Activated gamma-delta T cell (primary cell): ENCODE measurements around the gene ASXL2.
A peak's percentile ranks its signal among the peaks of the same experiment; 100 is the strongest.
"Not testable (repeated sequence)": the region's sequence is repeated elsewhere in the genome, so short reads cannot be mapped to it uniquely, and the experiment has no call there.

ENCODE experiments used
- DNase-seq: peaks from one replicate; lab custom pipeline; 2025; lab: John Stamatoyannopoulos, UW

The ASXL2 gene

DNA sequence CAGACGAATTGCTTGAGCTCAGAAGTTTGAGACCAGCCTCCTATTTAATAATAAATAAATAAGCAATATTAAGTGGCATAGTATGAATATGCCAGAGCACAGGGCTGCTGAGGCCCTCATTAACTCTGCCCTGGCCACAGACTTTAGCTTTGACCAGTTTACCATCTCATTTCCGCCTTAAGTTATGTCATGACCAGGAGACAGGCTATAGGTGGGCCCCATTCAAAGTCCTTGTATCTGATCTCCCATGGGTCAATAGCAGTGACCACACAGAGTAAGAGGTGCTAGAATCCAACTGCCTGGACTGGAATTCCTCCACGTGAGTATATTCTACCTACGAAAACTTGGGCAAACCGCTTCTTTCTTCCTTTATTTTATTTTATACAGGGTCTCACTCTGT, 13.4 kb upstream of the ASXL2 start:
- DNase-seq, result no peak

DNA sequence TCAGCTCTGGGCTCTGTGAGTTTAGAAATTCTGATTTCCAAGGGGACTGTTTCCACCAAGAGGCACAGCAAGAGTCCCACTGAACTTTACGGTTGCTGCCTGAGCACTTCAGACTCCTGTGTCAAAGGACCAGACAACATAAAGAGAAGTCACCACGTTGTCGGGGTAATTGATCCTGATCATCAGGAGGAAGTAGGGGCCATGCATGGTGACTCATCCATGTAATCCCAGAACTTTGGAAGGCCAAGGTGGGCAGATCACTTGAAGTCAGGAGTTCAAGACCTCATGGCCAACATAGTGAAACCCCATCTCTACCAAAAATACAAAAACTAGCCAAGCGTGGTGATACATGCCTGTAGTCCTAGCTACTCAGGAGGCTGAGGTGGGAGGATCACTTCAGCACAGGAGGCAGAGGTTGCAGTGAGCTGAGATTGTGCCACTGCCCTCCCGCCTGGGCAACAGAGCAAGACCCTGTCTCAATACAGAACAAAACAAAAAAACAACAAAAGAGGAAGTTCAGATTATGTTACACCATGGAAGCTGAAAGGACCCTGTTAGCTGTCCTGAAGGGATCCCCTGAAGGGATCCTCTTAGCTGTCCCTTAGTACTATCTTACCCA, 9.4 kb upstream of the ASXL2 start:
- DNase-seq, result no peak

DNA sequence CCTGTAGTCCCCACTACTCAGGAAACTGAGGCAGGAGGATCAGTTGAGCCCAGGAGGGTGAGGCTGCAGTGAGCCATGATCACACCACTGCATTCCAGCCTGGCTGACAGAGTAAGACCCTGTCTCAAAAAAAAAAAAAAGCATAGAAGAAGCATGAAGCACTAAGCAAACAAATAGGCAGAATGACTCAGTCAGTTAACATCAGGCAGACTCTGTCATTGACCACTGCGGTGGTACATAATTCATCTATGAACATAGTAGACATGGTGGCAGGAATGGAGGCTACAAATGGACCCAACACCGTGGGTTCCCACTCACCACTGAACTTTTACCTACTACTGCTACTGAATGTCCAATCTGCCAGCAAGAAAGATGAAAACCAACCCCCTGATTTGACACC, 7.6 kb upstream of the ASXL2 start:
- DNase-seq, result no peak

DNA sequence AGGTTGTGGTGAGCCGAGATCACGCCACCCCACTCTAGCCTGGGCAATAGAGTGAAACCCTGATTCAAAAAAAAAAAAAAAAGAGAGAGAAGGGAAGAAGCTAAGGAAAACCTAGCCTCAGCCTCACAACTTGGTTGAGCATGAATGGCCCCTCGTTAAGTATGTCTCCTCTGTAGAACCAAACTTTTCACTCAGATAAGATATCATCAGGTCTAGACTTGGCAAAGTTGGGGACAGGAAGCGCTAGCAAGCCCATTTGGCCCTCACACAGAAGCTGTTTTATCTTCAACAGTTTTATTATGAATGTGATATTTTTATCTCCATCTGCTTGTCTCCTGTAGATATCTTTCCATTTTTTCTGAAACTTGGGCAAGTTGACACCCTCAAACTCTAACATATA, 3.5 kb upstream of the ASXL2 start:
- DNase-seq, result no peak

DNA sequence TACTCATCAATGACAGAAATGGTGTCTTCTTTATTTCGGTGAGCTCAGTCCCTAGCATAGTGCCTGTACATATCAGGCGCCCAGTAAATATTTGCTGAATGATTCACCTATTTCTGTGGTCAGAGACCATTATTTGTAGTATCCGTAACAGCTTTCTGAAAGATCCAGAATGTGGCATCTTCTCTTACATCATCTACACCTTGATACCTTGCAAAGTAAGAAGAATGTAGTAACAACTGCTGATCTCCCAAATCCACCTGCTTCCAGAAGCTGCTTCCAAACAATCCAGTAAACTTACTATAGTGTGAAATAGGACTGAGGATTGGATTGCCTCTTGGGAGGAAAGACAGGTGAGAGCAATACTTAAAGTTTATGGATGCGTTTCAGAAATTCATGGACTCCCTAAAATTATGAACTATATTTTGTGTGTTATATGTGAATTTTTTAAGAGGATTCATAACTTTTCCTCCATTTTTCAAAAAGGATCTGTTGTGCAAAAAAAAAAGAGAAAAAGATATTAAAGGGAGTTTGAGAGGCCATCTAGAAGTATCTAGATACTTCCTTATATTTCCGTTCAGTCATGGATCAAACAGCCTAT, 945 bp upstream of the ASXL2 start:
- DNase-seq, result no peak

DNA sequence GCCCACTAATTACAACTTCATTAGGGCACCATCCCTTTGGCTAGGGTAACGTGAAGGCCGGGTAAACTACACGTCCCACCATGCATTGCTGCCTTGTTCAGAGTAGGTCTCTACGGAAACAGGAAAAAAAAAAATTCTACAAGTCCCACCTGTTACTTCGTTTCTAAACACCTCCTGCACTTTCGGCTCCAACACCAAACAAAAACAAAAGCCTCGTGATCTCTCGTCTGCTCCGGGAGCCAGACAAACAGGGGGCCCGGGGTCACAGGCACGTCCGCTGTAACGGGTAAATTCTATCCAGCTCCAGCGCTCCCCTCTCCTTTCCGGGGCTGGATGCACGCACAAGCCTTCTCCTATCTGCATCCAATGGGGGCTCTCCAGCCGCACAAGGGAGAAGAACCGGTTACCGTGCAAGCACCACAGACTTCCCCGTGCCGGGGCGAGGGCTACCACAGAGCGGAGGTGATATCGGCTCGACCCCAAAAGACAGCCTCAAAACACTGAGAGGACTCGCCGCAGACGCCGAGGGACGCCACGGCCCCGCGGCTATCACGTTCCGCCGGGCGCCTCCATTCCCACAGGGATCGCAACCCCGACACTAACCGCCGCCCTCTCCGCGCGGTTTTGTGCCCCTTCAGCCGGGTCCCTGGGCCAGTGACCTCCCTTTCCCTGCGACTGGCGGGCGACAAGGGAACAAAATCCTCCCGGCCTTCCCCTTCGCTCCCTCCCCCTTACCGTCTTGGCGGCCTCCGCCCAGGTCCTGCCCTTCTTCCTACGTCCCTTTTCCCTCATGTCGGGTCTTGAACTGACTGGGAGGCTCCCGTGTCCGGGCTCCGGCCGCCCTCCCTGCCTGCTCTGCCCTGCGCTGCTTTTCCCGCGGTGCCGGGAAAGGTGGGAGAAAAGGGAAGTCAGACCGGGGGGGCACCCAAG, 591 bp downstream of the ASXL2 start:
- peak; percentile 37 for DNase-seq

DNA sequence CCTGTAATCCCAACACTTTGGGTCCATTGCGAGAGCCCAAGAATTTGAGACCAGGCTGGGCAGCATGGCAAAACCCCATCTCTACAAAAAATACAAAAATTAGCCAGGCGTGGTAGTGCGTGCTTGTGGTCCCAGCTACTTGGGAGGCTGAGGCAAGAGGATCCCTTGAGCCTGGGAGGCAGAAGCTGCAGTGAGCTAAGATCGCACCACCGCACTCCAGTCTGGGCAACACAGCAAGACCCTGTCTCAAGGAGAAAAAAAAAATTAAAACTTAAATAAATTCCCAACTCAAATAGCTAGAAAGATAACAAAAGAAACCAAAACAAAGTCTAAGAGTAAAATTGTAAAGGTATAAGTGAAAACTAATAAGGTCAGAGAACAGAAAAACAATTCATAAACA, 6.2 kb downstream of the ASXL2 start:
- no peak for DNase-seq

DNA sequence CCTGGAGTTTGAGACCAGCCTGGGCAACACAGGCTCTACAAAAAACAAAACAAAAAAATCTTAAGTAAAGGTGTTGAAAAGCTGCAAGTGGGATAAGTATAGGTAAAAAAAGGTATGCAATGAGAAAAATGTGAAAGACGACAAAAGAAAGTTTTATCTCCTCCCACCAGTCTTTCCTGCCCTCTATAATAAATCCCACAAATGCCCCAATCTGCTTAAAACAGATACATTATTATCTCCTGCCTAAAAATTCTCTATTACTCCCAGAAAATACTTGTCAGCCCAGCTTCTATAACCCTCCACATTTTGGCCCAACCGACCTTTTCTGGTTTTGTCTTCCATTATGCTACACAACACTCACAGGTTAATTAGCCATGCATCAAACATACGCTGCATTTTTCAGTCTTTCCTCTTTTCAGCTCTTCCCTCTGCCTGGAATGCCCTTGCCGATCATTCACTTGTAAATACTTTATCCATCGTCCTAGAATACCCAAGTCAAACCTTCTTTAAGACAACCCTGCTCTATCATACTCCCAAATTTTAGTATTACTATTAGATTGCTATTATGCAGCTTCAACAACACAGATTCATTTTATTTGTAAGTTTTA, 10.8 kb downstream of the ASXL2 start:
- DNase-seq, result no peak

DNA sequence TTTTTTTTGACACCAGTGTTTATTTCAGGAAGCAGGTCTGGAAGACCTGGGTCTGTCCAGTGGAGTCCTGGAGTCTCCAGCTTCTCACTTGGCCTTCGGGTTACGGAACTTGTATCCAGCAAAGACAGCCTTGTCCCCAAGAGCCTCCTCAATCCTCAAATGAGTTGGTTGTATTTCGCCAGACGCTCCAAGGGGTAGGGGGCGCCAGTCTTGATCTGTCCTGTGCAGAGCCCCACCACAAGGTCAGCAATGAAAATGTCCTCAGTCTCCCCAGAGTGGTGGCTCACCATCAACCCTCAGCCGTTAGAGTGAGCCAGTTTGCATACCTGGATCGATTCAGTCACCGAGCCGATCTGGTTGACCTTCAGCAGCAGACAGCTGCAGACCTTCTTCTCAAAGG, 21.9 kb downstream of the ASXL2 start:
- no peak for DNase-seq

DNA sequence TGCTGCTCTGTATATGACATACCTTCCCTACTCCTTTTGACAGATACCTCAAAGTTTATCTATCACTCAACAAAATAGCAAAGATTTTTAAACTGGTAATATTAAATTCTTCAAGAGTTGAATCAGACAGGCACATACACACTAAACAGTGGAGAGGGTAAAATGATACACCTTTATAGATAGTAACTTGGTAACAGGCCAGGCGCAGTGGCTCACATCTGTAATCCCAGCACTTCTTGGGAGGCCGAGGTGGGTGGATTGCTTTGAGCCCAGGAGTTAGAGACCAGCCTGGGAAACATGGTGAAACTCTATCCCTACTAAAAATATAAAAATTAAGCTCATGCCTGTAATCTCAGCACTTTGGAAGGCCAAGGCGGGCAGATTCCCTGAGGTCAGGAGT, 23.2 kb downstream of the ASXL2 start:
- DNase-seq, result no peak

DNA sequence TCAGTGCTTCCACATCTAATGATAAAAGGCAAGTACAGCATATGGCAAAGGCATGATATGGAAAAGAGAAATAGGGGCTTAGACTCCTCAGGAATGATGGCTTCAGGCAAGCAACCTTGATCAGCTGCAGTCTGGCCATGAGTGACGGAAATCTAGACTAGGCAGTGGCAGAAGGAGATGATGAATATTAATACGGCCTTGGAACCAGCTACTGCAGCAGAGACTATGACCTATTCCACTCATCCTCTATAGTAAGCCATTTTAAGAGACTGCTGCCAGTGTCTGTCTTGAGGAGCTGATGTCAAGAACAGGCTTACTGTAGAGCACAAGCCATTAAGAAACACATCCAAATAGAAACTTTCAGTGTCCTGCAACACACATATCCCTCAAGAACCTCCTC, 23.7 kb downstream of the ASXL2 start:
- DNase-seq, result no peak

DNA sequence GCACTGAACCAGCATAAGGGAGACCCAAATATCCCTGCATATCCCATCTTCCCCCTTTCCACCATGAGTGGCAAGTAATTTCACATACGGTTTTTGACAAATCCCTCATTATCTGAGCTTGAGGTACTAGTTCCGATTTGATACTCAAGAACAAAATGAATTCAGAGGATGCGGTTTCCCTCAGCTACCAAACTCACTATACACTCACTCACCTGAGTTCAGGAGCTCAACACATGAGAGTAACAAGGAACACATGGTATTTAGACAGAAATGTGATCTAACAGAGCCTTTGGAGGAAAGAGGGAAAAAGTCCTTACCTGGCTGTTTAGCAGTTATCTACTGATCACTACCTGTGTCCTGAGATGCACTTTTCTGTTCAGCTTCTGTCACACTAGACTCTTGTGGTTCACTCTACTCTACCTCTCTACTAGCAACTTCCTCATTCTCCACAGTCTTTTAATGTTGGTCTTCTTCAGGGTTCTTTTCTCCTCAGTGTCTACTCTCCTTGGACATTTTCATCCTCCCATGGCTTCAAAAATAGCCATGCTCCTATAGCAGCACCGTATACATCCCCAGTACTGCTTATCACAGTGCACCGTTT, 25.1 kb downstream of the ASXL2 start:
- no peak for DNase-seq

DNA sequence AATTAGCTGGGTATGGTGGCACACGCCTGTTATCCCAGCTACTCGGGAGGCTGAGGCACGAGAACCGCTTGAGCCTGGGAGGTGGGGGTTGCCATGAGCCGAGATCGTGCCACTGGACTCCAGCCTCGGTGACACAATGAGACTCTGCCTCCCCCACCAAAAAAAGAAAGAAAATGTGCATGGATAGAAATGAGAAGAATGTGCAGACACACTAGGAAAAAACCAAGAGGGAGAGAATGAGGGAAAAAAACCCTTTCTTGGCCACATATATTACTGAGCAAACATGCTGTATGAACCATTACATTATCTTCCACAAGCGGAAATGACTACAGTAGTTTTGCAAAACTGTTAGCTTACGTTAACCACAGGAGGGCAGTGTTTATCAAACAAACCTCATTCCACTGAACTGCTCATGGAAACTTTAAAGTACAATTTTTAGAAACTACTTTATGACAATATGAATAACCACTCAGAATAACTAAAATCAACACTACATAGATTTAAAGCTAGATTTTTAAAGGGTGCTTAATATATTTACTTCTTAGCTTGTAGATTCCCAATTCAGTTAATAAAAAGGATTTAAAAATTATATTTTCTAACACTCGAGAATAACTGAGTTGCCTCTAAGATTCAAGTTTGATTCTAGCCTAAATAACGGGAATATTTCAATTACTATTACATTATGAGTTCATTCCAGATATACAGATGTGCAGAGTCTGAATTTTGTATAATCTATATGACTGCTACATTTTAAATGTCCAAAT, 26.4 kb downstream of the ASXL2 start:
- DNase-seq, result no peak

DNA sequence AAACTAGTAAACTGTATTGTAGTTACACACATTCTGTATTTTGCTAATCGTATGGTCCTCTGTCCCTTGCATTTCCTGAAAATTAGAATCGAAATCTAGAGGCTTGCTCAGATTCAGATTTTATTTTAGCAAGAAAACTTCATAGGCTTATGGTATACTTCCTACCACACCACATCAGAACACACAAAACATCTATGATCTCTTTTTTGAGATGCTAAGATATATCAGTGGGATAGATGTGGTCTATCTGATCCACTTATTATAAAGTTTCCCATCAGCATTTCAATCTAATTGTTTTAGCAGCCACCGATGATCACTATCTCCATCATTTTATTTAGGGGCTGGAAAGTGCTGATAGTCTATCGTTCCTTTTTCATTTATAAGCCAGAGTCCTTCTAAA, 27.9 kb downstream of the ASXL2 start:
- not testable (repeated sequence) for DNase-seq

DNA sequence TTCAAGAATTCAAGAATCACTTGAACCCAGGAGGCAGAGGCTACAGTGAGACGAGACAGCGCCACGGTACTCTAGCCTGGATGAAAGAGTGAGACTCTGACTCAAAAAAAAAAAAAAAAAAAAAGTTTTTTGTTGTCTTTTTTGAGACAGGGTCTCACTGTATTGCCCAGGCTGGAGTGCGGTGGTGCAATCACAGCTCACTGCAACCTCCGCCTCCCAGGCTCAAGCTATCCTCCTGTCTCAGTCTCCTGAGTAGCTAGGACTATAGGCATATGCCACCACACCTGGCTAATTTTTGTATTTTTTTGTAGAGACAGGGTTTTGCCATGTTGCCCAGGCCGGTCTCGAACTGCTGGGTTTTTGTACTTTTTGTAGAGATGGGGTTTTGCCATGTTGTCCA, 28.9 kb downstream of the ASXL2 start:
- DNase-seq, result not testable (repeated sequence)

DNA sequence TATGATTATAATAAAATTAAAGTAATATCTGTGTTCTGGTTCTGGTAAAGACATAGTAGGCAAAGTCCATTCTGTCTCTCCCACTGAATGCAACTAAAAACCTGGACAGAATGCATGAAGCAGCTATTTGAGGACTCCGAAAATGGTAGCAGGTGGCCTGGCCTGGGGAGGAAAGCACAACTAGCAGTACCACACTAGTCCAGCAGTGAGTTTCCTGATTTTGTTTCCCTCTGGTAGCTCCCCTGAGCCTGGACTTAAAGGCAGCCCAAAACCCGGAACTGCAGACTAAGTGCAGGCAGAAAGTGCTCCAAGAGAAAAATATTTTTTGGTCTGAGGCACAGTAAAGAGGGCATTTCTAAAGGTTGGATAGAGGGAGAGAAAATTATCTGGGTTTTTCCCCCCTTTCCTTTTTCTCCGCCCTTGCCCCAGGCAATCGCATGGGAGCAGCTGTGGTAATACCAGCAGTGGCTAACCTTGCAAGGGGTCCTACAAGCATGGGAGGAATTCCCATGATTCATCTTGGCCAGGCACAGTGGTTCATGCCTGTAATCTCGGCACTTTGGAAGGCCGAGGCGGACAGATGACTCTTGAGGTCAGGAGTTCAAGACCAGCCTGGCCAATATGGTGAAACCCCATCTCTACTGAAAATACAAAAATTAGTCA, 32.3 kb downstream of the ASXL2 start:
- no peak for DNase-seq

DNA sequence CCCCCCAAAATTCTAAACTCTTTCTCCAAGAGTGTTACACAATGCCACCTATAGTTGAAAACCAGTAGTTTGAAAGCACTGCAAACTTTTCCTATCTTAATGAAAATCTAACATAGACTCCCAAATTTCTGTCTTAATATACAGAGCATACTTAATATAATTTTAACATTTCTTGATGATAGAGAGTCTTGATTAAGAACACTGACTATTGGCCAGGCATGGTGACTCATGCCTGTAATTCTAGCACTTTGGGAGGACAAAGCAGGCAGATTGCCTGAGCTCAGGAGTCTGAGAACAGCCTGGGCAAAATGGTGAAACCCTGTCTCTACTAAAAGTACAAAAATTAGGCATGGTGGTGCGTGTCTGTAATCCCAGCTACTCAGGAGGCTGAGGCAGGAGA, 34.2 kb downstream of the ASXL2 start:
- no peak for DNase-seq

DNA sequence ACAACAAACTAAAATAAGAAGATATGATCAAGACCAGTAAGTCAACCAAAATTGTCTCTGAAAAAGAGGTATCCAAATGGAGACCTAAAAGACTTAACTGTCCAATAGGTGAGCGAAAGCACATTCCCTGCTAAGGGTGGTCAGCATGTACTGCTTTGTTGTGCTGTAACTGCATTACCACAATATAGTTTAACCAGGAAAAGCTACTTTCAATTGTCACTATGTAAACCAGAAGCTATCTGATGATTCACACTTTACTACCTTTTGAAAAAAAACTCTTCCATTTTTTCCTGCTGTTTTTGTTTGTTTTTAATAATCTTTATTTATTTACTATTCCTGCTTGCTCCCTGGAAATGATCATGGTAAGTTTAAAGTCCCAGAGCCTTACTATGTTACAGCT, 36.1 kb downstream of the ASXL2 start:
- no peak for DNase-seq

DNA sequence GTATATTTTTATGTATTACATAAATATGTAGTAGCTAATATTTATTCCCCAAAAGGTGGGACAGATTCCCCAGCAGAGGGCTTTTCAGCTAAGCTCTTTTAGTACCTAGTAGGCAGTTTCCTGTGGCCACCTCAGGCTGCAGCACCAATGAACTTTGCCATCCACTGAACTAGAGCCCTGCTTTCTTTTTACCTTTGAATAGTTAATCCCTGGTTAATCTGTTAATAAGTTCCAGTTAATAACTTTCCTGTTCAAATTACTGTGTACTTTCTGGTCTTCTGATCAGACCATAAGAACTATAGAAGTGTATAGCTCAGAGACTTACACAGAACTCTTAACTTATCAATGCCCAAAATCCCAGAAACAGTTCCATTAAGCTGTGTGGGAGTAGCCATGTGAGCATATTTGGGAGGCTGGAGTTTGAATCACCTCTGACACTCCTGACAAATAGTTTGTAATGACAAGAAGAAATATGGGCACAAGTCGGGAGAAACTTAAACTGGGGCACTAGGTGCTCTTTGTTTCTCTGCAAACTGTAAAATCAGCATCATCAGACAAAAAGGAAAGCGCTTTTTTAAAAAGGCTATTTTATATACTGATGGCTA, 40.0 kb downstream of the ASXL2 start:
- no peak for DNase-seq

DNA sequence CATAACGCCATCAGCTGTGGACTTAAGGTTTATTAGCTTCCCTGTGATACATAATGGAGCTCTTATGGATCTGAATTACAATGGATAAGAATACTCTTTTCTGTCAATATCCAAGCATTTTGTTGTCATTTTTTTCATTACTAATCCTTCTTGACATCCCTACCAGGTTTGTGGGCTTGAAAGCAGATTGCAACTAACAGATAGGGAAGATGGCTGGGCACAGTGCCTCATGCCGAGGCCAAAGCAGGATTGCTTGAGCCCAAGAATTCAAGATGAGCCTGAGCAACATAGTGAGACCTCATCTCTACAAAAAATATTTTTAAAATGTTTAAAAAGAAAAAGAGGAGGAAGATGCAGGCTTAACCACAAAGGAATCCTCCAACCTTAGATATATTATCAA, 42.4 kb downstream of the ASXL2 start:
- no peak for DNase-seq

DNA sequence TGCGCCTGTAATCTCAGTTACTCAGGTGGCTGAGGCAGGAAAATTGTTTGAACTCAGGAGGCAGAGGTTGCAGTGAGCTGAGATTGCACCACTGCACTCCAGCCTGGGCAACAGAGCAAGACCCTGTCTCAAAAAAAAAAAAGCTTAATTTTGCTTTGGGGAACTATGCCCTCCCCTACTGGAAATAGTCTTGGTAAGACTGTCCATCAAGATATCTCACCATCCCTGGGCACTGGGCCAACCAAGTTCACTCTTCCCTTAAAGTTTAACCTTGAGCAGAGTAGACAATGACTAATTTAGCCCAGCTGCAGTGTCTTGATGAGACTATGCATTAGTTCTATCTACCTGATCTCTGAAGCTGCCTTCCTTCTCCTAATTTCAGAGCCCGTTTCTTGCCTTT, 44.7 kb downstream of the ASXL2 start:
- no peak for DNase-seq
